ENCODE measurements around the gene THAP8.

THAP8 gene

GRCh38 chr19:35993923-35994598 lies 60.0 kb downstream of the THAP8 start:
- no peak for DNase-seq (ENCODE audit: low read depth in 2 of 2)
- TF ChIP-seq CTCF (IDR thresholded peaks at IDR 0.05; ENCODE audit: low read depth, low read length), result no peak
- H3K4me3 ChIP-seq (replicated peaks in 1 of 2; ENCODE audit: low read depth in 2 of 2, low read length in 2 of 2), result peak overlapping the region; percentile 24 to 28

DNA sequence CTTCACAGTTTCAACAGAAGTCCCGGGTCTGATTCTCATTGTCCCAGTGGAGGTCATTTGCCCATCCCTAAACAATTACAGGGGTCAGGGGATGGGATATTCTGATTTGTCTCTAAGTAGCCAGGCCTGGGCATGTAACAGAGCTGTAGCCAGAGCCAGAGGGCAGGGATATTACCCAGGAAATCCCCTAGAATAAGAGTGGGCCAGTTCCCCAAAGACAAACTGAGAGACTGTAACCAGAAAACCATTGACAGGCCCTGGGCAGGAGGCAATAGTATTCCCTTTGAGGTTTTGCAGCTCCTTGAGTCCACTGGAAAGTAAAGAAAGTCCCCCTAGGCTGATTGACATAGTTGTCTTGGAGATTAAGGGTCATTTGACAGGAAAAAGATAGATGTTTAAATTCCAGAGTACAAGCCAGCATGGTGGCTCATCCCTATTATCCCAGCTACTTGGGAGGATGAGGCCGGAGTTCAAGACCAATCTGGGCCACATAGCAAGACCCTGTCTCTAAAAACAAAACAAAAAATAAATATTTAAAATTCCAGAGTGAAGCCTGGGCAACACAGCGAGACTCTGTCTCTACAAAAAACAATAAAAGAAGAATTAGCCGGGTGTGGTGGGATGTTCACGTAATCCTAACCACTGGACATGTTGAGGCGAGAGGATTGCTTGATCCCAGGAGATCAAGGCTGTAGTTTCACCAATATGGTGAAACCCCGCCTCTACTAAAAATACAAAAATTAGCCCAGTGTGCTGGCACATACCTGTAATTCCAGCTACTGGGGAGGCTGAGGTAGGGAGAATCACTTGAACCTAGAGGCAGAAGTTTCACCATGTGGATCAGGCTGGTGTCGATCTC lies 60.9 kb downstream of the THAP8 start:
- no peak for DNase-seq (ENCODE audit: low read depth in 2 of 2)
- no peak for TF ChIP-seq CTCF (IDR thresholded peaks at IDR 0.05; ENCODE audit: low read depth, low read length)
- no peak overlapping the region for H3K4me3 ChIP-seq (replicated peaks in 1 of 2; ENCODE audit: low read depth in 2 of 2, low read length in 2 of 2)

GRCh38 chr19:35991731-35992450 lies 62.2 kb downstream of the THAP8 start:
- peak in 1 of 2 donors; percentile 33 for DNase-seq (ENCODE audit: low read depth in 2 of 2)
- no peak overlapping the region for H3K4me3 ChIP-seq (replicated peaks in 1 of 2; ENCODE audit: low read depth in 2 of 2, low read length in 2 of 2)
- TF ChIP-seq CTCF (IDR thresholded peaks at IDR 0.05; ENCODE audit: low read depth, low read length), result no peak

- no peak for DNase-seq (ENCODE audit: low read depth in 2 of 2)
- no peak for TF ChIP-seq CTCF (IDR thresholded peaks at IDR 0.05; ENCODE audit: low read depth, low read length)
- no peak overlapping the region for H3K4me3 ChIP-seq (replicated peaks in 1 of 2; ENCODE audit: low read depth in 2 of 2, low read length in 2 of 2)
Observed at GRCh38 chr19:35990771-35991730, 63.0 kb downstream of the THAP8 start.

DNA sequence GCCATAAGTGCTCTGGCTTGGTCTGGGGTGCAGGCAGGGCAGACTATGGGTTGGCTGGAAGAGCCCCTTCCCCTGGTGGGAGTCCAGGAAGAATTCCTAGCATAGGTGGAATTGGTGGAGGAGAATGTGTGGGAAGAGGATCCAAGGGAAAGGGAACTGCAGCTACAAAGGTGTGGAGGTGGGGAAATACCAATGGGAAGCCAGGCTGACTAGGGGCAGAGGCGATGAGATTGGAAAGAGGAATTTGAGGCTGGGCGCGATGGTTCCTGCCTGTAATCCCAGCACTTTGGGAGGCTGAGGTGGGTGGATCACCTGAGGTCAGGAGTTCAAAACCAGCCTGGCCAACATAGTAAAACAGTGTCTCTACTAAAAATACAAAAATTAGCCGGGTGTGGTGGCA lies 63.9 kb downstream of the THAP8 start:
- DNase-seq (ENCODE audit: low read depth in 2 of 2), result no peak
- no peak overlapping the region for H3K4me3 ChIP-seq (replicated peaks in 1 of 2; ENCODE audit: low read depth in 2 of 2, low read length in 2 of 2)
- no peak for TF ChIP-seq CTCF (IDR thresholded peaks at IDR 0.05; ENCODE audit: low read depth, low read length)

DNA sequence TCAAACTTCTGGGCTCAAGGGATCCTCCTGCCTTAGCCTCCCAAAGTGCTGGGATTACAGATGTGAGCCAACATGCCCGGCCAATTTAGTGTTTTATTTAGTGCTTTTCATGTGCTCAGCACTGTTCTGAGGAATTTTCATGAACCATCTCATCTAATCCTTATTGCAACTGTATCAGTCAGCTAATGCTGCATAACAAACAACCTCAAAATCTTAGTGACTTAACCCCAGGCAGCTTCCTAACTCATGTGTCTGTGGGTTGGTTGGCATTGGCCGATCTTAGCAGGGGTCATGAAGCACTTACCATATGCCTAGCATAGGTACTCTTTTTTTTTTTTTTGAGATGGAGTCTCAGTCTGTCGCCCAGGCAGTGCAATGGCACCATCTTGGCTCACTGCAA lies 65.3 kb downstream of the THAP8 start:
- no peak overlapping the region for H3K4me3 ChIP-seq (replicated peaks in 1 of 2; ENCODE audit: low read depth in 2 of 2, low read length in 2 of 2)
- no peak for DNase-seq (ENCODE audit: low read depth in 2 of 2)
- TF ChIP-seq CTCF (IDR thresholded peaks at IDR 0.05; ENCODE audit: low read depth, low read length), result no peak

Data from cardiac fibroblast (primary cell).